Activated CD4-positive, alpha-beta T cell treated with anti-CD3 and anti-CD28 coated beads, Interleukin-2, amount 10 ng/mL, durations not matched to agents 7 days and 5 days (primary cell): ENCODE data around the gene SHPK. TPM values are rescaled to one million over a fixed set of nuclear protein-coding genes. Genes with fewer than 3 reads are reported as not detected.
"Not testable (repeated sequence)": the region's sequence is repeated elsewhere in the genome, so short reads cannot be mapped to it uniquely, and the experiment has no call there.

Experiments
- CTCF ChIA-PET: fragments of 350-600 bp; sonication (Branson Sonifier 250); formaldehyde crosslinking; loops from one replicate; lab custom pipeline; 2021; ENCODE audit warnings: antibody characterized with exemption; lab: Charles Lee
- POLR2A ChIA-PET: fragments of 350-600 bp; sonication (Branson Sonifier 250); formaldehyde crosslinking; loops from one replicate; lab custom pipeline; 2021; ENCODE audit warnings: antibody characterized with exemption; lab: Charles Lee
- DNase-seq: peaks from one replicate; pipeline ENCODE4 v3.0.0-alpha.2; 2020
- H3K27ac Mint-ChIP-seq: one replicate; pipeline ENCODE4 v1.8.0; 2021; ENCODE audit warnings: mild to moderate bottlenecking, moderate library complexity, mixed read lengths
- H3K27me3 Mint-ChIP-seq: one replicate; pipeline ENCODE4 v1.8.0; 2021; ENCODE audit warnings: mixed read lengths
- H3K36me3 Mint-ChIP-seq: one replicate; pipeline ENCODE4 v1.8.0; 2021; ENCODE audit warnings: low read depth, mixed read lengths
- H3K4me1 Mint-ChIP-seq: one replicate; pipeline ENCODE4 v1.8.0; 2021; ENCODE audit warnings: mixed read lengths
- H3K4me3 Mint-ChIP-seq: one replicate; pipeline ENCODE4 v1.8.0; 2021; ENCODE audit warnings: mild to moderate bottlenecking, moderate library complexity, mixed read lengths
- H3K9me3 Mint-ChIP-seq: one replicate; pipeline ENCODE4 v1.8.0; 2021; ENCODE audit warnings: mixed read lengths
- total RNA-seq, 2 experiments: library from RNA; stranded (reverse); gene quantifications; one replicate each; pipeline ENCODE4 v1.2.3, GENCODE V29; 2021

The SHPK gene
- total RNA-seq, 2 experiments from 2014 or later = 11.5 to 12.3 TPM

DNA sequence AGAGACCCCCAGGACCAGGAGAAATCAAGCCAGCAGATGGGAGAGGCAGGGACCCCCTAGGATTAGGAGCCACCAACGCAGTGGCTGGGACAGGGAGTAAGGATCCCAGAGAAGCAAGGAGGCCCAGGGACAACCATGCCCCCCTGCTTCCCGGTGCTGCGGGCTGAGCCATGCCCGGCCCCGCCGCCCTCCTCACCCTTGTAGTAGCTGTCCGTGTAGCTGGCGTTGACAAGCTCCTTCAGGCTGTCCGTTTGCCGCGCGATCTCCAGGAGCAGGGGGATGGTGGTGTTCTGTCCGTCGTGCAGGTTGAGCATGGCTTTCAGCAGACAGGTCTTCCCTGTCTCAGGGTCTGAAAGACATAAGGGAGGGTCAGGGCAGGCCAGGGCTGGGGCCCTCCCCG, 45.3 kb downstream of the SHPK start:
- Mint-ChIP-seq H3K27me3 (no peaks in the 10 kb centered on the region), H3K4me3 (no peak overlapping the region), H3K4me1 (no peaks in the 10 kb centered on the region), H3K9me3 (no peaks in the 10 kb centered on the region), H3K36me3 (no peaks in the 10 kb centered on the region), H3K27ac (no peak overlapping the region)
- ChIA-PET POLR2A (no interaction called here), CTCF (interaction anchor here (1.6 kb wide), 1 partner anchor 28 kb away, joined by 3 read pairs; no protein-coding TSS in a partner anchor)
- no peak for DNase-seq

DNA sequence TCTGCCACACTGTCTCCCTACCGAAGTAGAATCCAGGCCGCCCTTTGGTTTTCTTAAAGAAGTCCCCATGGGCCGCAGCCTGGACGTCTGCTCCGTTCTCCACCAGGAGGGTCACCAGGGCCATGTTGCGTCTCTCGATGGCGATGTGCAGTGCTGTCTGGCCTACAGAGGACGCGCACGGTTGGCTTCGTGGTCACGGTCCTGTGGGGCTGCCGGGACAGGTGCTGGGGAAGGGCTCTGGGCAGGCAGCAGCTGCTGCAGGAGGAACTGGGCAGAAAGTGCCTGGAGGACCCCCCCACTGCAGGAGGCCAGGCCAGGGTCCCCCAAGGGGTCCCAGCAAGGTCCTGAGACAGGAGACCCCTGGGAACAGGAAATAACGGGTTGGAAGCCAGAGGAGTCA, 45.8 kb downstream of the SHPK start:
- peak overlapping the region; percentile 5 for H3K27ac Mint-ChIP-seq
- H3K36me3 Mint-ChIP-seq = no peaks in the 10 kb centered on the region
- no peaks in the 10 kb centered on the region for H3K9me3 Mint-ChIP-seq
- H3K27me3 Mint-ChIP-seq = no peaks in the 10 kb centered on the region
- DNase-seq = no peak
- H3K4me1 Mint-ChIP-seq = no peaks in the 10 kb centered on the region
- CTCF ChIA-PET = interaction anchor here (0.7 to 1.6 kb wide), 2 partner anchors 28 to 29 kb away, joined by 3 read pairs; no protein-coding TSS in a partner anchor
- H3K4me3 Mint-ChIP-seq = no peak overlapping the region
- POLR2A ChIA-PET = no interaction called here

DNA sequence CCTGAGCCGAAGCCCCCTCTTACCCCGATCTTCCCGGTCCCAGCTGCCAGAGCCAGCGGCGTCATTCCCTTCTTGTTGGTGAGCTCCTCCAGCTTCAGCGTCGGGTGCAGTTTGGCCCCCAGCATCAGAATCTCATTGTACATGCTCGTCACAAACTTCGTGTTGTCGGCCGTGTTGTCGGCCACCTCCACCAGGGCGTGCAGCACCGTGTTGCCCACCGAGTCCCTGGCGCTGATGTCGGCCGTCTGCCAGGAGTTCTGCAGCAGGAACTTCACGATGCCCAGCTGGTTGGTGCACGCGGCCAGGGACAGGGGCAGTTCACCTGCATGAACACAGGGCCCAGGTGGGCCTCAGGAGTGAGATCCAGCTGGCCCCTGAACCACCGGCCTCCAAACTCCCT, 46.3 kb downstream of the SHPK start:
- DNase-seq = no peak
- H3K27me3 Mint-ChIP-seq = no peaks in the 10 kb centered on the region
- CTCF ChIA-PET = interaction anchor here (0.7 kb wide), 1 partner anchor 29 kb away, joined by 3 read pairs; no protein-coding TSS in a partner anchor
- no peaks in the 10 kb centered on the region for H3K9me3 Mint-ChIP-seq
- no peak overlapping the region for H3K27ac Mint-ChIP-seq
- no peaks in the 10 kb centered on the region for H3K4me1 Mint-ChIP-seq
- POLR2A ChIA-PET = no interaction called here
- no peaks in the 10 kb centered on the region for H3K36me3 Mint-ChIP-seq
- H3K4me3 Mint-ChIP-seq = no peak overlapping the region

DNA sequence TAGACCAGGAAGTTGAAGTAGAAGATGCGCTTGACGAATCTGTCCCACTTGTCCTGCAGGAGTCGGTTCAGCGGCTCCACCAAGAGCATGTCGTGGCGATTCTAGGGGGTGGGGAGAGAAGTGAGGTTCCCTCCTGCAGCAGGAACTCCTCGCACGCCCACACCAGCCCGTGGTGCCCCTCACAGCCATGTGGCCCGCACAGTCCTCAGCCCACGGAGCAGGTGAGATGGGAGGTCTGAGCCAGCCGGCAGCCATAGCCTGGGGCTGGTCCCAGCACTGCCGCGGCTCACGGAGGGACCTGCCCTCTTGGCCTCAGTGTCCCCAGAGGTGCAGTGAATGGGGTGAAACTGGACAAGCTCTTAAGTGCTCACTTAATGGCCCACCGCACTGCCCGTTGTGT, 50.2 kb downstream of the SHPK start:
- Mint-ChIP-seq H3K9me3 (no peaks in the 10 kb centered on the region), H3K36me3 (no peaks in the 10 kb centered on the region), H3K4me1 (no peaks in the 10 kb centered on the region), H3K4me3 (no peak overlapping the region), H3K27ac (no peak overlapping the region), H3K27me3 (no peaks in the 10 kb centered on the region)
- POLR2A ChIA-PET = no interaction called here
- CTCF ChIA-PET = no interaction called here
- no peak for DNase-seq

DNA sequence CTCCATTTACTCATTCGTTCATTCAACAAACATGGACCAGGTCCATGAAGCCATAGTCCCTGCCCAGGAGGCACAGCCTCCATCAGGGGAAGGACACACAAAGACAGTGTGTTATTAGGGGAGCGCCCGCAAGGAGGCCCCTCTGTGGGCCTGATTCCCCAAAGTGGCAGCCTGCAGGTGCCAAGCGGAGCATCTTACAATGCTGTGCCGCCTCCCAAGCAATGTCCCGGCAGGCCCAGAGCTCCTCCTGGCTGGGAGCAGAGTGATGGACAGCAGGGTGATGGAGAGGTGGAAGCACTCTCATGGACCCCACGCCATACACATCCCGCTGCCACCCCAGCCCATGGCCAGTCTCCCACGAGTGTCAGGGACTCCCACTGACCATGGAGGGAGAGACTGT, 52.6 kb downstream of the SHPK start:
- Mint-ChIP-seq H3K4me3 (no peak overlapping the region), H3K4me1 (no peaks in the 10 kb centered on the region), H3K36me3 (no peaks in the 10 kb centered on the region), H3K9me3 (no peaks in the 10 kb centered on the region), H3K27ac (no peak overlapping the region), H3K27me3 (no peaks in the 10 kb centered on the region)
- ChIA-PET CTCF (no interaction called here), POLR2A (no interaction called here)
- DNase-seq = no peak

DNA sequence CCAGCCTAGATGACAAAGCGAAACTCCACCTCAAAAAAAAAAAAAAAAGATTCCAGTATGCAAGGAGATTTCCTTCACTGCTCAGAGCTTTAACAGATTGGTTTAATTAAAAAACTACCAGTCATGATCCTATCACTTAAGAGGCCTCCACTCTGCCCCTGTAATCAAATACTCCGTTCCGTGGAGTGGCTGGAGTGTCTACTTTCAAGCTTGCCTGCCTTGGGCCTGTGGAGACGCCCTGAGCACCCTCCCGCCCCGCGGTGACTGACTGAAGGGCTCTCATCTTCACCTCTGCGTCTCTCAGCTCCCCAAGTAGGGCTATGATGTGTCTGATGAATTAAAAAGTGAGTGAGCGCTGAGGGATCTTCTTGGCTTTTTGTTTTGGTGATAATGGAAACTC, 53.1 kb downstream of the SHPK start:
- DNase-seq = no peak
- no peaks in the 10 kb centered on the region for H3K27me3 Mint-ChIP-seq
- ChIA-PET CTCF (no interaction called here), POLR2A (interaction anchor here (0.7 kb wide), 1 partner anchor 741 kb away, joined by 4 read pairs; no protein-coding TSS in a partner anchor)
- H3K36me3 Mint-ChIP-seq = no peaks in the 10 kb centered on the region
- H3K9me3 Mint-ChIP-seq = no peaks in the 10 kb centered on the region
- no peak overlapping the region for H3K4me3 Mint-ChIP-seq
- H3K4me1 Mint-ChIP-seq = no peaks in the 10 kb centered on the region
- no peak overlapping the region for H3K27ac Mint-ChIP-seq

DNA sequence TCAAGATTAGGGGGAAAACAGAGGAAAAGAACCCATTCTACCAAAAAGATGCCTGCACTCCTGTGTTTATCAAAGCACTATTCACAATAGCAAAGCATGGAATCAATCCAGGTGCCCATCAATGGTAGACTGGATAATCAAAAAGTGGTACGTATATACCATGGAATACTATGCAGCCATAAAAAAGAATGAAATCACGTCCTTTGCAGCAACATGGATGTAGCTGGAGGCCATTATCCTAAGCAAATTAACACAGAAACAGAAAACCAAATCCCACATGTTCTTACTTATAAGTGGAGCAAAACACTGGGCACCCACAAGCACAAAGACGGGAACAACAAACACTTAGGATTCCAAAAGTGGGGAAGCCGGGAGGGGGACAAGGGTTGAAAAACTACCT, 57.4 kb downstream of the SHPK start:
- H3K9me3 Mint-ChIP-seq, H3K4me1 Mint-ChIP-seq, H3K36me3 Mint-ChIP-seq, H3K27ac Mint-ChIP-seq, H3K27me3 Mint-ChIP-seq, DNase-seq, H3K4me3 Mint-ChIP-seq, POLR2A ChIA-PET, CTCF ChIA-PET: not testable (repeated sequence)

DNA sequence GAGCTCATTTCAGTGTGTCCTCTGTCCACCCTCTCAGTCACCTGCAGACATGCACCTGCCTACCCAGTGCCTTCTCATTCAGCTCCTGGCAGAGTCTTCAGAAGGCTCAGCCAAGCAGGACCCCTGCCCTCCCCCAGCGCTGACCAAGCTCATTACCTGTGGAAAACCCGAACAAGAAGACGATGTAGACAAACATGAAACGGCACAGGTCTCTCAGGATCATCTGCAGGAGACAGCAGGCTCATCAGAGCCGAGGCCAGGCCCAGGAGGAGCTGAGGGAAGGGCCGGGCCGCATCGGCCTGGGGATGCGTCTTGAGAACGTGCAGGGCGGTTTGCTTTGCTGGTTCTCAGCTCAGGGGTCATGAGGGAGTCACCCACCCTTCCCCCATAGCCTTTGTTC, 59.1 kb downstream of the SHPK start:
- Mint-ChIP-seq H3K27ac (no peak overlapping the region), H3K4me1 (no peaks in the 10 kb centered on the region), H3K27me3 (no peaks in the 10 kb centered on the region), H3K36me3 (no peaks in the 10 kb centered on the region), H3K9me3 (no peaks in the 10 kb centered on the region), H3K4me3 (no peak overlapping the region)
- ChIA-PET POLR2A (no interaction called here), CTCF (no interaction called here)
- DNase-seq = no peak

DNA sequence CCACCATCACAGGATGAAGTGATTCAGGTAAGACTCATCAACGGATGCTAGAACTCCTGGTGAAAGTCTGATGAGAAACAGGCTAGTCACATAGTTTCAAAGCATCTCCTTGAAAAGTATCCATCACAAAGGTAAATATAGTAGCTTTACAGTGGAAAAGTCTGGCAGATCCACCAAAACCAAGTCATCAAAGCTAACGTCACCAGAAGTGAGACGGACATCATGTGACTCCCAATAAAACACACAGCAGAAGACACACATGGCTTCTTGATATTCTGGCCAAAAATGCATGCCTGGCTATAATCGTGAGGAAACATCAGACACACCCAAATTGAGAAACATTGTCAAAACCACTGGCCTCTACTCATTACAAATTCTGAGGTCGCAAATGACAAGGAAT, 60.5 kb downstream of the SHPK start:
- H3K4me3 Mint-ChIP-seq = no peak overlapping the region
- DNase-seq = no peak
- POLR2A ChIA-PET = no interaction called here

DNA sequence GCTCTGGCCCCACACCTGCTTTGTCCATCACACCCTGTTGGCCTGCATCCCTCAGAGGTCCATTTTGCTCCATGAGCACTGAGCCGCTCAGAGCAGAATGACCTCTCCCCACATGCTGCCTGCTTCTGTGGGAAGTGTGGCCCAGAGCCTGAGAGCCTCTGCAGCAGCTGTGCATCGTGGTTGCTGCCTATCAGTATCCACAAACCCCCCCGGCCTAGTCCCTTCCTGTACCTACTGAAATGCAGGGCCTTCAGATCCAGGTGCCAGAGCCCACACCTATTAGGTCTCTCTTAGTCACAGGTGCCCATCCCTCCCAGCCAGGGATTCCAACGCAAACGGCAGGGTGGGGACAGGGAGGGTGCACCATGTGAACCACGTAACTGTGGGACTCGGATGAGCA, 61.8 kb downstream of the SHPK start:
- Mint-ChIP-seq H3K27ac (no peak overlapping the region), H3K4me1 (no peaks in the 10 kb centered on the region), H3K9me3 (no peaks in the 10 kb centered on the region), H3K4me3 (no peak overlapping the region), H3K36me3 (no peaks in the 10 kb centered on the region), H3K27me3 (no peaks in the 10 kb centered on the region)
- ChIA-PET POLR2A (no interaction called here), CTCF (no interaction called here)
- DNase-seq = no peak

More for the DNA sequence above, 60.5 kb downstream of the SHPK start:
- Mint-ChIP-seq H3K27me3 (no peaks in the 10 kb centered on the region), H3K36me3 (no peaks in the 10 kb centered on the region), H3K4me1 (no peaks in the 10 kb centered on the region), H3K27ac (no peak overlapping the region), H3K9me3 (no peaks in the 10 kb centered on the region)
- CTCF ChIA-PET = no interaction called here

DNA sequence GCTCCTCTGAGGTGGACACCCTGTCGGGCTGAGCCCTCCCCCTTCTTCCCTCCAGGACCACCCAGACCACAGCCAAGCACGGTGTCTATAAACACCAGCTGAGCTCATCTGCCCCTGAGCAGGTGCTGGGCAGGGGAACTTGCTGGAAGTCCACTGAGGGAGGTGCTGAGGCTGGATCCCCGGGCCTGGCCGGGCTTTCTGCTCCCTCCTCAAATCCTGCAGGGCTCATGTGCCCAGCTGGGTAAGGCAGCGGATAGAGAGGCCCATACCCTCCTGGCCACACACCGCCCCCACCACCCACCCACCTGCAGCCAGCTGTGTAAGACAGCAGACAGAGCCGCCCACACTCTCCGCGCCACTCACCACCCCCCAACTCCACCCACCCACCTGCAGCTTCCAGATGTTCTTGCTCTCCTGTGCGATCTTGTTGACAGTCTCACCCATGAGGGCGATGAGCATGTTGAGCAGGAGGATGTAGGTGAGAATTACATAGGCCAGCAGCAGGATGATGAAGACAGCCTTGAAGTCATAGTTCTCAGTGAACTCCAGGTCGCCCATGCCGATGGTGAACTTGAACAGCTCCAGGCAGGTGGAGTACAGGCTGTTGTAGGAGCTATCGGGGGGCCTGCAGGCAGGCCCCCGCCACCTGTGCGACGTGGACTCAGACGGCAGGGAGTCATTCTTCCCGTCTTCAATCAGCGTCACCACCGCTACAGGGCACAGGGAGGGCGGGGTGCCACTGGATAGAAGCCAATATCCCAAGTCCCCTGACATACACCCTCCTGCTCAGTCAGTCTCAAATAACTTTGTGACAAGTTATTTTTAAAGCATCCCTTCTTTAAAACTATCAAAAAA, 62.6 kb downstream of the SHPK start:
- DNase-seq = no peak
- H3K36me3 Mint-ChIP-seq = no peaks in the 10 kb centered on the region
- ChIA-PET POLR2A (no interaction called here), CTCF (no interaction called here)
- H3K4me1 Mint-ChIP-seq = no peaks in the 10 kb centered on the region
- no peak overlapping the region for H3K4me3 Mint-ChIP-seq
- no peak overlapping the region for H3K27ac Mint-ChIP-seq
- H3K27me3 Mint-ChIP-seq = no peaks in the 10 kb centered on the region
- H3K9me3 Mint-ChIP-seq = no peaks in the 10 kb centered on the region

DNA sequence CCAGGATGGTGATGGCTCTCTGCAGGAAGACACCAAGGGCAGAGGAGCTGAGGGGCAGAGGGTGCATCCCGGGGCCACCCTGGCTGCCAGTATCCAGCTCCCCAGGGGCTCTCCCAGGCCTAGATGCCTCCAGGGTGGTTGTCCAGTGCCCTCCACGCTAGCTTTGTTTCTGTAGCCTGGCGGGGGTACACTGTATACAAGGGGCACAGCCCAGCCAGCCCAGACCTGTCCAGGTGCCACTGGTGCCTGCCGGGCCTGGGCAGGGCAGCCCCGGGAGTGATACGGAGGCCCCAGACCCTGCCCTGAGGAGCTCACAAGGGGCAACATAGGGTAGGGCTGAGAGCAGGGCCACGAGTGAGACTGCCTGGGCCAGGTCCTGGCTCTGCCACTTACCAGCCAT, 63.8 kb downstream of the SHPK start:
- no peaks in the 10 kb centered on the region for H3K36me3 Mint-ChIP-seq
- H3K4me3 Mint-ChIP-seq = no peak overlapping the region
- H3K27ac Mint-ChIP-seq = no peak overlapping the region
- H3K27me3 Mint-ChIP-seq = no peaks in the 10 kb centered on the region
- H3K9me3 Mint-ChIP-seq = no peaks in the 10 kb centered on the region
- ChIA-PET CTCF (no interaction called here), POLR2A (no interaction called here)
- no peaks in the 10 kb centered on the region for H3K4me1 Mint-ChIP-seq
- no peak for DNase-seq

DNA sequence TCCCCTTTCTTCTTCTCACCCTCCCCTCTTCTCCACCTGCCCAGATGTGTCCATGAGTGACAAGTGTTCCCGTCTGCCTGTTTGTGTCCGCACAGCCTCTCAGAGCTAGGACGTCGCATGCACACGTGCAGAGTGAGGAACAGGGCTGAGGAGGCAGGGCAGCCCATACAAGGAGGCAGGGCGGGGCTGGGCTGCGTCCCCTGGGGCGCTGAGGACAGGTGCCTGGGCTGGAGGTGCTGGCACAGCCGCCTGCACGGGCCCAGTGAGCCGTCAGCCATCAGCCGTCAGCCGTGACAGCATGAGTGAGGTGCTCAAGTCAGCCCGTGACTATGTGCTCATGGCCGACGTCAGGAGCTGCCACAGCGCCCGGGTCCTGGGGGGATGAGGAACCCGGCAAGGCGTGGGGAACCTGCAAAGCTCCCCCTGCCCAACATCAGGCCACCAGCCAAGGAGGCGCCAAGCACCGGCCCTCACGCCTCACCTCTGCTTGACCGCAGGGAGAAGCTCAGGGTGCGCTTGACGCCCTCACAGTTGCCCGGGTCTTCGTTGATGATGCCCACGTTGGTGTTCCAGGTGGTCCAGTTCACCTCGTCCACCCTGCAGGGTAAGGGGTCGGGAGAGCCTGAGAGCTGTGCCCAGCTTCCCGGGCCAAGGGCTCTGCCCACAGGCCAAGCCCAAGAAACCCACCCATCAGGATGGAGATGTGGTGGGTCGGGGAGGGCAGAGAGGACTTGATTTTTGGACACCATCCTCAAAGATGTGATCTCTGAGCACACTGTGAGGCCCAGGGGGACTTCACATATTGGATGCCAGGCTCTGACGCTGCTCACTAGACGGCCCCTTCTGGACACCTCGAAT, 64.8 kb downstream of the SHPK start:
- CTCF ChIA-PET = interaction anchor here (1.0 to 1.3 kb wide), 2 partner anchors 14 to 18 kb away, joined by 3 read pairs; partner anchors contain the start of gene TRPV3
- POLR2A ChIA-PET = no interaction called here
- no peaks in the 10 kb centered on the region for H3K9me3 Mint-ChIP-seq
- no peak for DNase-seq
- H3K36me3 Mint-ChIP-seq = no peaks in the 10 kb centered on the region
- no peak overlapping the region for H3K27ac Mint-ChIP-seq
- no peak overlapping the region for H3K4me3 Mint-ChIP-seq
- no peaks in the 10 kb centered on the region for H3K27me3 Mint-ChIP-seq
- H3K4me1 Mint-ChIP-seq = no peaks in the 10 kb centered on the region
